Sciatic nerve (tissue), 2 donors: Measurements from ENCODE around the gene TRIM8. TPM values are rescaled to one million over a fixed set of nuclear protein-coding genes. Genes with fewer than 3 reads are reported as not detected.
"Not testable (repeated sequence)": the region's sequence is repeated elsewhere in the genome, so short reads cannot be mapped to it uniquely, and the experiment has no call there.

Source experiments
- ATAC-seq: fragments of 200-7000 bp; cut with Tn5 transposase; one replicate; pipeline ENCODE4 v1.9.1; 2020; ENCODE audit warnings: mild to moderate bottlenecking, moderate library complexity
- DNase-seq: peaks from one replicate; pipeline ENCODE4 v3.0.0-alpha.2; 2020; ENCODE audit warnings: low spot score
- intact Hi-C: fragments of 100-400 bp; cut with DNase I; formaldehyde crosslinking; loops from one replicate; pipeline ENCODE4 v1.14.2; 2022
- total RNA-seq: library from RNA; stranded (reverse); fragmentation: NEBNext Ultra II Directional; extraction: Animal tissue kit (Norgen Biotek cat#: 25700); gene quantifications from one replicate; pipeline ENCODE4 v1.2.1, GENCODE V29; 2021
- donor health status: DM: no; HTN: no; CAD: no.
- donor health status: DM: no; HTN: no; CAD: no.

TRIM8 gene
- total RNA-seq, 1 donor from 2014 or later: 164 TPM

GRCh38 chr10:102657984-102658724 lies 13.9 kb downstream of the TRIM8 start:
- intact Hi-C loops: no loop called here
- ATAC-seq (peak; percentile 44), DNase-seq (no peak)

- DNase-seq (no peak), ATAC-seq (no peak)
- intact Hi-C loops: no loop called here
These were observed 14.5 kb downstream of the TRIM8 start for GRCh38 chr10:102658802-102659201.

GRCh38 chr10:102660888-102661657 lies 16.8 kb downstream of the TRIM8 start:
- ATAC-seq: peak; percentile 81
- intact Hi-C loops: no loop called here
- no peak for DNase-seq

- ATAC-seq: peak; percentile 14
- intact Hi-C loops: no loop called here
These were observed 17.4 kb downstream of the TRIM8 start for GRCh38 chr10:102661658-102662028.

GRCh38 chr10:102665904-102666509 lies 21.7 kb downstream of the TRIM8 start:
- no peak for ATAC-seq
- no peak for DNase-seq
- intact Hi-C loops: no loop called here

More at GRCh38 chr10:102661658-102662028, 17.4 kb downstream of the TRIM8 start:
- no peak for DNase-seq

- intact Hi-C loops, ATAC-seq, DNase-seq: not testable (repeated sequence)
These were observed 23.1 kb downstream of the TRIM8 start for GRCh38 chr10:102667411-102667810.

GRCh38 chr10:102668326-102669107 lies 24.2 kb downstream of the TRIM8 start:
- intact Hi-C loops: no loop called here

GRCh38 chr10:102669206-102670064 lies 25.2 kb downstream of the TRIM8 start:
- DNase-seq (no peak), ATAC-seq (peak; percentile 25)
- intact Hi-C loops: no loop called here

More at GRCh38 chr10:102668326-102669107, 24.2 kb downstream of the TRIM8 start:
- DNase-seq: no peak
- no peak for ATAC-seq

- DNase-seq (no peak), ATAC-seq (no peak)
- intact Hi-C loops: no loop called here
These were observed 25.9 kb downstream of the TRIM8 start for GRCh38 chr10:102670065-102670670.

GRCh38 chr10:102670871-102671434 lies 26.7 kb downstream of the TRIM8 start:
- DNase-seq (no peak), ATAC-seq (no peak)

GRCh38 chr10:102673236-102673818 lies 29.0 kb downstream of the TRIM8 start:
- intact Hi-C loops: no loop called here
- DNase-seq: no peak

More at GRCh38 chr10:102670871-102671434, 26.7 kb downstream of the TRIM8 start:
- intact Hi-C loops: no loop called here

GRCh38 chr10:102673819-102674511 lies 29.7 kb downstream of the TRIM8 start:
- DNase-seq (peak; percentile 77), ATAC-seq (peak; percentile 76)
- intact Hi-C loops: no loop called here

More at GRCh38 chr10:102673236-102673818, 29.0 kb downstream of the TRIM8 start:
- no peak for ATAC-seq

GRCh38 chr10:102674566-102674965 lies 30.3 kb downstream of the TRIM8 start:
- no peak for DNase-seq
- ATAC-seq: peak; percentile 22
- intact Hi-C loops: no loop called here

GRCh38 chr10:102675011-102675665 lies 30.9 kb downstream of the TRIM8 start:
- ATAC-seq (no peak), DNase-seq (peak; percentile 54)

GRCh38 chr10:102675666-102676533 lies 31.6 kb downstream of the TRIM8 start:
- DNase-seq (peak; percentile 54), ATAC-seq (peak; percentile 62)
- intact Hi-C loops: no loop called here

More at GRCh38 chr10:102675011-102675665, 30.9 kb downstream of the TRIM8 start:
- intact Hi-C loops: no loop called here
